Mucosa of rectum (tissue), 2 donors: ENCODE data around the gene TAOK2.

ENCODE experiments used
- H3K27ac ChIP-seq, 2 donors: one replicate each; pipeline ENCODE4 v1.7.0; 2013; ENCODE audit warnings: inconsistent platforms in 2 of 2, low read depth in 2 of 2, low read length in 2 of 2
- H3K27me3 ChIP-seq, 2 donors: one replicate each; pipeline ENCODE4 v1.7.0; 2013; ENCODE audit warnings: low read length in 2 of 2; ENCODE audit not compliant: control insufficient read depth in 2 of 2, insufficient read depth in 2 of 2
- H3K36me3 ChIP-seq, 2 donors: one replicate each; pipeline ENCODE4 v1.7.0; 2013; ENCODE audit warnings: low read length in 2 of 2; ENCODE audit not compliant: control insufficient read depth in 2 of 2, insufficient read depth in 2 of 2
- H3K4me1 ChIP-seq, 2 donors: one replicate each; pipeline ENCODE4 v1.7.0; 2013; ENCODE audit warnings: low read length in 2 of 2, mild to moderate bottlenecking in 1 of 2; ENCODE audit not compliant: control insufficient read depth in 2 of 2, insufficient read depth in 2 of 2
- H3K4me3 ChIP-seq, 2 donors: one replicate each; pipeline ENCODE4 v1.7.0; 2013; ENCODE audit warnings: low read length in 2 of 2
- H3K9ac ChIP-seq, 2 donors: one replicate each; pipeline ENCODE4 v1.7.0; 2013; ENCODE audit warnings: low read length in 2 of 2, low read depth in 1 of 2, mild to moderate bottlenecking in 1 of 2
- H3K9me3 ChIP-seq, 2 donors: one replicate each; pipeline ENCODE4 v1.7.0; 2013; ENCODE audit warnings: low read length in 2 of 2; ENCODE audit not compliant: control insufficient read depth in 2 of 2
- donor health status: healthy.
- donor health status: Normal muscosa, but diverticular disease.

The TAOK2 gene

GRCh38 chr16:30003670-30004423, 30.2 kb downstream of the TAOK2 start:
- peaks cover 5 to 14% of the 10 kb centered on the region in 2 donors for H3K36me3 ChIP-seq
- H3K9me3 ChIP-seq, result no peaks in the 10 kb centered on the region
- no peak overlapping the region for H3K27ac ChIP-seq
- H3K9ac ChIP-seq, result no peak overlapping the region
- peaks cover 0 to 2% of the 10 kb centered on the region in 2 donors for H3K27me3 ChIP-seq
- no peaks in the 10 kb centered on the region for H3K4me1 ChIP-seq
- H3K4me3 ChIP-seq, result no peak overlapping the region

- Histone ChIP-seq H3K27ac (no peak overlapping the region), H3K9ac (no peak overlapping the region)
These were observed 30.7 kb downstream of the TAOK2 start for GRCh38 chr16:30004424-30004776.

GRCh38 chr16:30004811-30005242, 31.2 kb downstream of the TAOK2 start:
- Histone ChIP-seq H3K36me3 (peaks cover 0 to 13% of the 10 kb centered on the region in 2 donors), H3K9ac (no peak overlapping the region), H3K27ac (no peak overlapping the region), H3K9me3 (no peaks in the 10 kb centered on the region), H3K4me3 (no peak overlapping the region), H3K27me3 (peaks cover 0 to 2% of the 10 kb centered on the region in 2 donors), H3K4me1 (no peaks in the 10 kb centered on the region)

More at GRCh38 chr16:30004424-30004776, 30.7 kb downstream of the TAOK2 start:
- peaks cover under 1 to 14% of the 10 kb centered on the region in 2 donors for H3K36me3 ChIP-seq
- no peak overlapping the region for H3K4me3 ChIP-seq
- no peaks in the 10 kb centered on the region for H3K9me3 ChIP-seq
- H3K4me1 ChIP-seq, result no peaks in the 10 kb centered on the region
- peaks cover 0 to 2% of the 10 kb centered on the region in 2 donors for H3K27me3 ChIP-seq

- peaks cover 0 to 10% of the 10 kb centered on the region in 2 donors for H3K36me3 ChIP-seq
- no peak overlapping the region for H3K9ac ChIP-seq
- peaks cover 0 to 4% of the 10 kb centered on the region in 2 donors for H3K4me1 ChIP-seq
- H3K4me3 ChIP-seq, result no peak overlapping the region
- H3K27ac ChIP-seq, result no peak overlapping the region
- no peaks in the 10 kb centered on the region for H3K9me3 ChIP-seq
- peaks cover 6 to 7% of the 10 kb centered on the region in 2 donors for H3K27me3 ChIP-seq
These were observed 31.9 kb downstream of the TAOK2 start for GRCh38 chr16:30005341-30006094.

GRCh38 chr16:30006095-30006473, 32.4 kb downstream of the TAOK2 start:
- peaks cover 0 to 9% of the 10 kb centered on the region in 2 donors for H3K36me3 ChIP-seq
- H3K9me3 ChIP-seq, result no peaks in the 10 kb centered on the region

GRCh38 chr16:30006659-30007377, 33.1 kb downstream of the TAOK2 start:
- Histone ChIP-seq H3K9me3 (no peaks in the 10 kb centered on the region), H3K27ac (no peak overlapping the region), H3K36me3 (peaks cover 0 to 6% of the 10 kb centered on the region in 2 donors), H3K27me3 (peaks cover 8 to 12% of the 10 kb centered on the region in 2 donors), H3K4me1 (peaks cover 0 to 5% of the 10 kb centered on the region in 2 donors), H3K4me3 (no peak overlapping the region), H3K9ac (no peak overlapping the region)

More at GRCh38 chr16:30006095-30006473, 32.4 kb downstream of the TAOK2 start:
- Histone ChIP-seq H3K4me1 (peaks cover 0 to 5% of the 10 kb centered on the region in 2 donors), H3K9ac (no peak overlapping the region), H3K4me3 (no peak overlapping the region), H3K27ac (no peak overlapping the region), H3K27me3 (peaks cover 8% of the 10 kb centered on the region in 2 donors)

GRCh38 chr16:30007378-30007895, 33.8 kb downstream of the TAOK2 start:
- Histone ChIP-seq H3K9ac (no peak overlapping the region), H3K4me1 (peaks cover 0 to 5% of the 10 kb centered on the region in 2 donors), H3K9me3 (no peaks in the 10 kb centered on the region), H3K36me3 (peaks cover 0 to 4% of the 10 kb centered on the region in 2 donors), H3K27ac (no peak overlapping the region), H3K27me3 (peaks cover 10 to 14% of the 10 kb centered on the region in 2 donors), H3K4me3 (no peak overlapping the region)

- H3K27me3 ChIP-seq, result peaks cover 10 to 14% of the 10 kb centered on the region in 2 donors
- no peaks in the 10 kb centered on the region for H3K9me3 ChIP-seq
- H3K27ac ChIP-seq, result no peak overlapping the region
- H3K36me3 ChIP-seq, result no peaks in the 10 kb centered on the region
- H3K9ac ChIP-seq, result no peak overlapping the region
- peaks cover 0 to 5% of the 10 kb centered on the region in 2 donors for H3K4me1 ChIP-seq
- no peak overlapping the region for H3K4me3 ChIP-seq
These were observed 35.6 kb downstream of the TAOK2 start for GRCh38 chr16:30009085-30009862.
